SK-N-SH treated with all-trans-retinoic acid at 6 μM for 48 hours (cell line): ENCODE data around the gene RPL19.

Source experiments
- ATAC-seq: fragments of 200-7000 bp; cut with Tn5 transposase; 3 replicates; pipeline ENCODE4 v1.9.1; 2020; ENCODE audit warnings: mild to moderate bottlenecking, moderate library complexity
- ARNTL ChIP-seq: fragments of 450-650 bp; formaldehyde crosslinking; IDR thresholded peaks from 2 replicates; pipeline ENCODE4 v1.5.0; 2020; ENCODE audit warnings: low read depth, mild to moderate bottlenecking, moderate library complexity, borderline replicate concordance
- BACH2 ChIP-seq: fragments of 250-450 bp; sonication (Bioruptor Pico); IDR thresholded peaks from 2 replicates; pipeline ENCODE4 v1.9.0; 2021; ENCODE audit warnings: mild to moderate bottlenecking, borderline replicate concordance
- CSDC2 ChIP-seq: fragments of 250-450 bp; sonication (Bioruptor Pico); IDR thresholded peaks from 2 replicates; pipeline ENCODE4 v1.5.0; 2020; ENCODE audit warnings: mild to moderate bottlenecking, moderate library complexity
- ESRRG ChIP-seq: fragments of 250-450 bp; sonication (Bioruptor Pico); IDR thresholded peaks from 2 replicates; pipeline ENCODE4 v1.6.1; 2021; ENCODE audit warnings: mild to moderate bottlenecking
- GLIS3 ChIP-seq: fragments of 250-450 bp; sonication (Bioruptor Pico); IDR thresholded peaks from 2 replicates; pipeline ENCODE4 v1.5.0; 2020; ENCODE audit warnings: mild to moderate bottlenecking, moderate library complexity
- ISL1 ChIP-seq: fragments of 250-450 bp; sonication (Bioruptor Pico); IDR thresholded peaks from 2 replicates; pipeline ENCODE4 v2.1.2; 2022; ENCODE audit warnings: mild to moderate bottlenecking, moderate library complexity
- OSR1 ChIP-seq: fragments of 250-450 bp; sonication (Bioruptor Pico); IDR thresholded peaks from 2 replicates; pipeline ENCODE4 v1.8.0; 2022; ENCODE audit warnings: moderate library complexity, mild to moderate bottlenecking, inconsistent platforms
- PATZ1 ChIP-seq: fragments of 250-450 bp; sonication (Bioruptor Pico); IDR thresholded peaks from 2 replicates; pipeline ENCODE4 v1.8.0; 2020; ENCODE audit warnings: mild to moderate bottlenecking, moderate library complexity, borderline replicate concordance
- POU6F1 ChIP-seq: fragments of 250-450 bp; sonication (Bioruptor Pico); IDR thresholded peaks from 2 replicates; pipeline ENCODE4 v1.8.0; 2021; ENCODE audit warnings: low read depth, mild to moderate bottlenecking, moderate library complexity, borderline replicate concordance
- PPARA ChIP-seq: fragments of 250-450 bp; sonication (Bioruptor Pico); IDR thresholded peaks from 2 replicates; pipeline ENCODE4 v1.5.0; 2020; ENCODE audit warnings: mild to moderate bottlenecking, borderline replicate concordance
- RARB ChIP-seq: fragments of 250-450 bp; sonication (Bioruptor Pico); IDR thresholded peaks from 2 replicates; pipeline ENCODE4 v1.8.0; 2021; ENCODE audit warnings: mild to moderate bottlenecking, moderate library complexity
- SNAI2 ChIP-seq: fragments of 250-450 bp; sonication (Bioruptor Pico); IDR thresholded peaks from 2 replicates; pipeline ENCODE4 v1.5.0; 2020; ENCODE audit warnings: mild to moderate bottlenecking, moderate library complexity
- TCF4 ChIP-seq: fragments of 250-450 bp; sonication (Bioruptor Pico); IDR thresholded peaks from 2 replicates; pipeline ENCODE4 v1.8.0; 2021; ENCODE audit warnings: mild to moderate bottlenecking, moderate library complexity, borderline replicate concordance
- TOX ChIP-seq: fragments of 250-450 bp; sonication (Bioruptor Pico); IDR thresholded peaks from 2 replicates; pipeline ENCODE4 v1.8.0; 2021; ENCODE audit warnings: mild to moderate bottlenecking, moderate library complexity, borderline replicate concordance
- ZC3H10 ChIP-seq: fragments of 250-450 bp; sonication (Bioruptor Pico); IDR thresholded peaks from 2 replicates; pipeline ENCODE4 v1.5.1; 2021; ENCODE audit warnings: mild to moderate bottlenecking, moderate library complexity
- ZFP3 ChIP-seq: fragments of 250-450 bp; sonication (Bioruptor Pico); IDR thresholded peaks from 2 replicates; pipeline ENCODE4 v1.5.0; 2020; ENCODE audit warnings: mild to moderate bottlenecking, moderate library complexity
- ZFP30 ChIP-seq: fragments of 450-650 bp; formaldehyde crosslinking; IDR thresholded peaks from 2 replicates; pipeline ENCODE4 v1.5.0; 2022; ENCODE audit warnings: mild to moderate bottlenecking, moderate library complexity
- ZNF565 ChIP-seq: fragments of 450-650 bp; formaldehyde crosslinking; conservative IDR thresholded peaks from 2 replicates; pipeline ENCODE4 v1.5.0; 2020; ENCODE audit warnings: low read depth, mild to moderate bottlenecking, moderate library complexity
- ZNF70 ChIP-seq: fragments of 450-650 bp; formaldehyde crosslinking; IDR thresholded peaks from 2 replicates; pipeline ENCODE4 v1.5.0; 2020; ENCODE audit warnings: mild to moderate bottlenecking, moderate library complexity
- ZNF8 ChIP-seq: fragments of 450-650 bp; formaldehyde crosslinking; IDR thresholded peaks from 2 replicates; pipeline ENCODE4 v1.5.0; 2020; ENCODE audit warnings: mild to moderate bottlenecking, moderate library complexity
- TF ChIP-seq, protein P1 (sequence below): fragments of 250-450 bp; sonication (Bioruptor Pico); IDR thresholded peaks from 2 replicates; pipeline ENCODE4 v1.5.1; 2020; ENCODE audit warnings: low read depth, mild to moderate bottlenecking, moderate library complexity
- TF ChIP-seq, protein P2 (sequence below): fragments of 250-450 bp; sonication (Bioruptor Pico); IDR thresholded peaks from 2 replicates; pipeline ENCODE4 v1.5.0; 2020; ENCODE audit warnings: mild to moderate bottlenecking, moderate library complexity
- TF ChIP-seq, protein P3 (sequence below): fragments of 250-450 bp; sonication (Bioruptor Pico); IDR thresholded peaks from 2 replicates; pipeline ENCODE4 v1.5.1; 2021; ENCODE audit warnings: mild to moderate bottlenecking, moderate library complexity

RPL19 gene

DNA sequence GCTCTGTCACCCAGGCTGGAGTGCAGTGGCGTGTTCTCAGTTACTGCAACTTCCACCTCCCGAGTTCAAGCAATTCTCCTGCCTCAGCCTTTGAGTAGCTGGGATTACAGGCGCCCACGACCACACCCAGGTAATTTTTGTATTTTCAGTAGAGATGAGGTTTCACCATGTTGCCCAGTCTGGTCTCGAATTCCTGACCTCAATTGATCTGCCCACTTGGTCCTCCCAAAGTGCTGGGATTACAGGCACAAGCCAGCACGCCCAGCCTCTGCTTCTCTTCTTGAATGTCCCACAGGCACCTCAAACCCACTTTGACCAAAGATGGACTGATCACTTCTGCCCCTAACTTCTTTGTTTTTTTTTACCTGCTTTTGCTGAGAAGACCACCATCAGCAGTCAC lies 29.5 kb upstream of the RPL19 start (continued):
- TF ChIP-seq ARNTL (no peak), GLIS3 (CRISPR knock-in tag) (no peak), SNAI2 (CRISPR knock-in tag) (no peak), PPARA (CRISPR knock-in tag) (no peak), ZNF565 (CRISPR knock-in tag) (no peak)

- ATAC-seq, result no peak
- TF ChIP-seq PPARA (CRISPR knock-in tag), result no peak
- no peak for TF ChIP-seq ZFP30
- TF ChIP-seq ESRRG (CRISPR knock-in tag), result no peak
- TF ChIP-seq ZNF565 (CRISPR knock-in tag), result no peak
- TF ChIP-seq GLIS3 (CRISPR knock-in tag), result no peak
- no peak for TF ChIP-seq ARNTL
- no peak for TF ChIP-seq ZFP3
- TF ChIP-seq ISL1 (CRISPR knock-in tag), result no peak
Measured at GRCh38 chr17:39171933-39172332, 28.1 kb upstream of the RPL19 start.

DNA sequence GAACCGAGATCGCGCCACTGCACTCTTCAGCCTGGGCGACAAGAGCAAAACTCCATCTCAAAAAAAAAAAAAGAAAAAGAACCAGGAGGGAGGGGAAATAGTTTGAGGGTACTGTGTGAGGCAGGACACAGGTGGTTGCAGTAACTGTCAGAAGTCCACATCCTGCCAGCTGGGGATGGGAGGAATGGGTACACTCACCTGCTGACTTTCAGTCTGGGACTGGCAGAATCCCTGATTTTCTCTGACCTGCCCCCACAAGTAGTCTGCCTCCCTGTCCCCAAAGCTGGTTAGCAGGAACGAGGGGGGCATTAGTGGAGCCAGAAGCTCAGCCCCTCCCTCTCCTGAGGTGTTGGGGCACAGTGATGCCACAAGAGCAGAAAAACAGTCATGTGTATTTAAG lies 27.0 kb upstream of the RPL19 start:
- ATAC-seq, result no peak
- TF ChIP-seq GLIS3 (CRISPR knock-in tag), result no peak
- no peak for TF ChIP-seq BACH2
- no peak for TF ChIP-seq TCF4 (CRISPR knock-in tag)
- no peak for TF ChIP-seq POU6F1 (CRISPR knock-in tag)
- TF ChIP-seq ZFP3, result no peak
- TF ChIP-seq PATZ1 (CRISPR knock-in tag), result no peak
- TF ChIP-seq CSDC2 (CRISPR knock-in tag), result no peak
- TF ChIP-seq SNAI2 (CRISPR knock-in tag), result no peak
- no peak for TF ChIP-seq RARB (CRISPR knock-in tag)
- TF ChIP-seq ARNTL, result no peak
- TF ChIP-seq, protein P1, sequence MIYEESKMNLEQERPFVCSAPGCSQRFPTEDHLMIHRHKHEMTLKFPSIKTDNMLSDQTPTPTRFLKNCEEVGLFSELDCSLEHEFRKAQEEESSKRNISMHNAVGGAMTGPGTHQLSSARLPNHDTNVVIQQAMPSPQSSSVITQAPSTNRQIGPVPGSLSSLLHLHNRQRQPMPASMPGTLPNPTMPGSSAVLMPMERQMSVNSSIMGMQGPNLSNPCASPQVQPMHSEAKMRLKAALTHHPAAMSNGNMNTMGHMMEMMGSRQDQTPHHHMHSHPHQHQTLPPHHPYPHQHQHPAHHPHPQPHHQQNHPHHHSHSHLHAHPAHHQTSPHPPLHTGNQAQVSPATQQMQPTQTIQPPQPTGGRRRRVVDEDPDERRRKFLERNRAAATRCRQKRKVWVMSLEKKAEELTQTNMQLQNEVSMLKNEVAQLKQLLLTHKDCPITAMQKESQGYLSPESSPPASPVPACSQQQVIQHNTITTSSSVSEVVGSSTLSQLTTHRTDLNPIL (CRISPR knock-in tag), result no peak
- TF ChIP-seq, protein P2, sequence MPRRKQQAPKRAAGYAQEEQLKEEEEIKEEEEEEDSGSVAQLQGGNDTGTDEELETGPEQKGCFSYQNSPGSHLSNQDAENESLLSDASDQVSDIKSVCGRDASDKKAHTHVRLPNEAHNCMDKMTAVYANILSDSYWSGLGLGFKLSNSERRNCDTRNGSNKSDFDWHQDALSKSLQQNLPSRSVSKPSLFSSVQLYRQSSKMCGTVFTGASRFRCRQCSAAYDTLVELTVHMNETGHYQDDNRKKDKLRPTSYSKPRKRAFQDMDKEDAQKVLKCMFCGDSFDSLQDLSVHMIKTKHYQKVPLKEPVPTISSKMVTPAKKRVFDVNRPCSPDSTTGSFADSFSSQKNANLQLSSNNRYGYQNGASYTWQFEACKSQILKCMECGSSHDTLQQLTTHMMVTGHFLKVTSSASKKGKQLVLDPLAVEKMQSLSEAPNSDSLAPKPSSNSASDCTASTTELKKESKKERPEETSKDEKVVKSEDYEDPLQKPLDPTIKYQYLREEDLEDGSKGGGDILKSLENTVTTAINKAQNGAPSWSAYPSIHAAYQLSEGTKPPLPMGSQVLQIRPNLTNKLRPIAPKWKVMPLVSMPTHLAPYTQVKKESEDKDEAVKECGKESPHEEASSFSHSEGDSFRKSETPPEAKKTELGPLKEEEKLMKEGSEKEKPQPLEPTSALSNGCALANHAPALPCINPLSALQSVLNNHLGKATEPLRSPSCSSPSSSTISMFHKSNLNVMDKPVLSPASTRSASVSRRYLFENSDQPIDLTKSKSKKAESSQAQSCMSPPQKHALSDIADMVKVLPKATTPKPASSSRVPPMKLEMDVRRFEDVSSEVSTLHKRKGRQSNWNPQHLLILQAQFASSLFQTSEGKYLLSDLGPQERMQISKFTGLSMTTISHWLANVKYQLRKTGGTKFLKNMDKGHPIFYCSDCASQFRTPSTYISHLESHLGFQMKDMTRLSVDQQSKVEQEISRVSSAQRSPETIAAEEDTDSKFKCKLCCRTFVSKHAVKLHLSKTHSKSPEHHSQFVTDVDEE (CRISPR knock-in tag), result no peak
- no peak for TF ChIP-seq ZNF8 (CRISPR knock-in tag)
- TF ChIP-seq ZC3H10 (CRISPR knock-in tag), result no peak

- no peak for ATAC-seq
- TF ChIP-seq ZFP3, result no peak
- TF ChIP-seq SNAI2 (CRISPR knock-in tag), result no peak
- TF ChIP-seq, protein P3, sequence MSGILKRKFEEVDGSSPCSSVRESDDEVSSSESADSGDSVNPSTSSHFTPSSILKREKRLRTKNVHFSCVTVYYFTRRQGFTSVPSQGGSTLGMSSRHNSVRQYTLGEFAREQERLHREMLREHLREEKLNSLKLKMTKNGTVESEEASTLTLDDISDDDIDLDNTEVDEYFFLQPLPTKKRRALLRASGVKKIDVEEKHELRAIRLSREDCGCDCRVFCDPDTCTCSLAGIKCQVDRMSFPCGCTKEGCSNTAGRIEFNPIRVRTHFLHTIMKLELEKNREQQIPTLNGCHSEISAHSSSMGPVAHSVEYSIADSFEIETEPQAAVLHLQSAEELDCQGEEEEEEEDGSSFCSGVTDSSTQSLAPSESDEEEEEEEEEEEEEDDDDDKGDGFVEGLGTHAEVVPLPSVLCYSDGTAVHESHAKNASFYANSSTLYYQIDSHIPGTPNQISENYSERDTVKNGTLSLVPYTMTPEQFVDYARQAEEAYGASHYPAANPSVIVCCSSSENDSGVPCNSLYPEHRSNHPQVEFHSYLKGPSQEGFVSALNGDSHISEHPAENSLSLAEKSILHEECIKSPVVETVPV (CRISPR knock-in tag), result no peak
- TF ChIP-seq PPARA (CRISPR knock-in tag), result no peak
- no peak for TF ChIP-seq BACH2
- no peak for TF ChIP-seq TCF4 (CRISPR knock-in tag)
- no peak for TF ChIP-seq CSDC2 (CRISPR knock-in tag)
- no peak for TF ChIP-seq ZNF70 (CRISPR knock-in tag)
- no peak for TF ChIP-seq ESRRG (CRISPR knock-in tag)
- no peak for TF ChIP-seq PATZ1 (CRISPR knock-in tag)
- TF ChIP-seq TOX (CRISPR knock-in tag), result no peak
- TF ChIP-seq ARNTL, result no peak
- TF ChIP-seq OSR1 (CRISPR knock-in tag), result no peak
- TF ChIP-seq, protein P1 (CRISPR knock-in tag), result no peak
- TF ChIP-seq GLIS3 (CRISPR knock-in tag), result no peak
- TF ChIP-seq ZNF8 (CRISPR knock-in tag), result no peak
- TF ChIP-seq, all 23 proteins: peak for 0
Measured at GRCh38 chr17:39173526-39174274, 26.4 kb upstream of the RPL19 start.
